COLO829 (cell line): ENCODE data around the gene ACAP3.

Experiments
- DNase-seq: peaks from one replicate; pipeline ENCODE4 v3.0.0; 2012; ENCODE audit warnings: low spot score

The ACAP3 gene

DNA sequence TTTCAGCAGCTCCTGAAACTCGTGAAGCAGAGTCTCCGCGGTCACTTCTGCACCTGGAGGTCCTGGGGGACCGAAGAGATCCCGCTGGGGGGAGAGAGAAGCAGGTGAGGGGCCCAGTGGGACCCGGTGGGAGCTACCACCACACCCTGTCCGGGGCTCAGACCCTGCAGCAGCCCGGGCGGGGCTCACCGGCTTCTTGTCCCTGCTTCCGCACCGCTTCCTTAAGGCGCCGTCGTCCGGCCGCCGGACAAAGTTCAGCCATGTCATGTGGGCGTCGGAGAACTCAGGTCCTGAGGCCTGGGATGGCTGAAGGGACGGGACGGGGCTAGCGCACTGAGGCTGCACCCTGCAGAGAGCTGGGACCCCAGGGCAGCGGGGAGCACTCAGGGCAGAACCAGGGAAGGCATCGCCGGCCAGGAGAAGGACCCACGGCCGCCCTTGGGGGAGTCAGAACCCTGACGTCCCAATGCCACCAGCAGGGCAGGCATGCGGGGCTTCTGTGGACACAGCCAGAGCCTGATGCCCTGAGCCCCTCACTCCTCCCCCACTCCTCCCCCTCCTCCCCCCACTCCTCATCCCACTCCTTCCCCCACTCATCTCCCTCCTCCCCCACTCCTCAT, 63.4 kb downstream of the ACAP3 start:
- DNase-seq, result no peak

DNA sequence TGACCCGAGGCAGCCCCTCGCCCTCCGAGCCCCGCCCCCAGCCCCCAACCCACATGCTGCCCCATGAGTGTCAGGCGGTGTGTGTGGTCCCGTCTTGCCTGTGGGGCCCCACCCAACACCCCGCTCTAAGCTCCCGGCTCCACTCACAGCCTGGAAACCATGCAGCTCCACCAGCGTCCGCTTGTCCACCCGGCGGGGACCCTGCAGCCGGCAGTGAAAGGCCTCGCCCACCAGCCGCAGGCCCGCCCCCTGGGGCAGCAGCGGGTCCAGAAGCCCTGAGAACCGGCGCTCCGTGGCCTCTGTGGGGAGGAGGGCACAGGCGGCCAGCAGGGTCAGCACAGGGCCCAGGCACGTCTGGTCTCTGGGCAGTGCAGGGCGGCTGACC, 63.9 kb downstream of the ACAP3 start:
- no peak for DNase-seq

DNA sequence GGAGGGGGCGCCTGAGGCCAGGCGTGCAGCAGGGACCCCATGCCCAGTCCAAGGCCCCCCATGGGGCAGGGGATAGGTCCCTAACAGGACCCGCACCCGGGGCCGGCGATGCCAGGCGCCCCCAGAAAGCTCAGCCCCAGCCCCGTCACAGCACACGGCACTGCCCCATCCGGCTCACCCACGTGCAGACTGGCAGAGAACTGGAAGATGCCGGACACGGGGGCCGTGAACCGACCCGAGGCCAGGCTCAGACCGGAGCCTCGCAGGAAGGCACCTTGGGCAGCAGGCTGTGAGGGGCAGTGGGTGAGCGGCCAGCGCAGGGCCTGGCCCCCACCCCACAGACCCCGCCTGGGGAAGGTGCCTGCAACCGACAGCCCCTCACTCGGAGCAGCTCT, 64.5 kb downstream of the ACAP3 start:
- no peak for DNase-seq

DNA sequence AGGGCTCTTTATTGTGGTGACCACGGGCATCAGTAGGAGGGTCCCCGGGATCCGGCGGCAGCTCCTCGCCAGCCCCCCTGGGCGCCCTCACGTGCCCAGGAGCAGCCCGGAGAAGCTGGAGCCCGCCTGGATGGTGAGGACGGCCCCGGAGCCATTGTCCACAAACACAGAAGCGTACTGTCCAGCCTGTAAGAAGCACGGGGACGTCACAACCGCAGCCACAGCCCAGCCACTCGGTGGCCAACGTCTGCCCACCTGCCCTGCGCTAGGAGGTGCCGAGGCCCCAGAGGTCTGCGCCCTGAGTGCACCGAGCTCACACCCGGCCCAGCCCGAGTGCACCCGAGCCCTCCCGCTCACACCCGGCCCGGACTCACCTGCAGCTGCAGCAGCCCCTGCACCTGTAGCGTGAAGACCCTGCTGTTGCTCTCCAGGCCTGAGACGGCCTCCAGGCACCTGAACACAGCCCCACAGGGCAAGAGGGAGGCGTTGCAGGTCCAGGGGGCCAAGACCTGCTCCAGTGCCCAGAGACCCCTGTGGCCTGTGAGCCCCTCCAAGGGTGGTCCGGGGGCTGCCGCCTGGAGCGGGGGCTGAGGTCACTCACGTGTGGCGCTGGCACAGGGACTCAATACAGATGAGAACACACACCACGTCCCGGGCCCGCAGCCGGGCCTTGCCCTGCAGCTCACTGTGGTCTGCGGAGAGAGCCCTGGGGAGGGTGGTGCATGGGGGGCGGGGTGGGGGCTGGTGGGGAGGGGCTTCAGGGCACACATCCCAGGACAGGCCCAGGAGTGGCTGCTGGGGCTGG, 65.1 kb downstream of the ACAP3 start:
- DNase-seq, result no peak
